Left renal cortex interstitium (tissue), 4 donors: ENCODE results near the gene CASP12. TPM values are rescaled to one million over a fixed set of nuclear protein-coding genes. Genes with fewer than 3 reads are reported as not detected.

Experiments
- DNase-seq, 4 donors: peaks; one replicate each; pipeline ENCODE4 v3.0.0-alpha.2; 2013; ENCODE audit warnings: low read depth in 4 of 4, low spot score in 2 of 4, missing footprints in 1 of 4
- polyA plus RNA-seq, 4 donors: library from polyadenylated mRNA; unstranded; fragments of 120-200 nt; gene quantifications; one replicate each; pipeline ENCODE4 v1.2.1, GENCODE V29; 2013; ENCODE audit not compliant: insufficient read length in 4 of 4

CASP12 gene
- polyA plus RNA-seq, 4 donors: 0.66 to 1.0 (median 0.78) TPM

GRCh38 chr11:104841973-104842525, 56.2 kb downstream of the CASP12 start:
- no peak for DNase-seq

GRCh38 chr11:104841185-104841584, 57.1 kb downstream of the CASP12 start:
- DNase-seq: no peak

GRCh38 chr11:104837969-104838639, 60.2 kb downstream of the CASP12 start:
- DNase-seq: no peak

- no peak for DNase-seq
These were observed 61.6 kb downstream of the CASP12 start for GRCh38 chr11:104836691-104837090.

Other genes with a start within 250 kb of the CASP12 start
- 10 to 100 TPM; 15.9 to 28.6 (median 18.6) TPM for gene CASP4, start 70.1 kb upstream of the CASP12 start, polyA plus RNA-seq
- not detected for gene CASP5, start 124.7 kb upstream of the CASP12 start, polyA plus RNA-seq
- 1 to 10 TPM; 3.4 to 6.9 (median 4.2) TPM for gene CASP1, start 136.7 kb upstream of the CASP12 start, polyA plus RNA-seq
- 1 to 10 TPM; 1.3 to 3.4 (median 1.8) TPM for gene CARD16, start 146.9 kb upstream of the CASP12 start, polyA plus RNA-seq
- gene CARD18, start 241.3 kb upstream of the CASP12 start, polyA plus RNA-seq: not detected